Skeletal muscle tissue (tissue), 4 donors: Measurements from ENCODE around the gene CA7. TPM values are rescaled to one million over a fixed set of nuclear protein-coding genes. Genes with fewer than 3 reads are reported as not detected.

ENCODE experiments used
- H3K27ac ChIP-seq: one replicate; pipeline ENCODE4 v1.7.0; 2013; ENCODE audit warnings: mild to moderate bottlenecking, low read depth, low read length, inconsistent platforms
- H3K27me3 ChIP-seq, 3 donors: one replicate each; pipeline ENCODE4 v1.7.0; 2013; ENCODE audit warnings: low read length in 3 of 3; ENCODE audit not compliant: control insufficient read depth in 3 of 3, insufficient read depth in 3 of 3
- H3K36me3 ChIP-seq, 3 donors: one replicate each; pipeline ENCODE4 v1.7.0; 2013; ENCODE audit warnings: low read length in 3 of 3; ENCODE audit not compliant: control insufficient read depth in 3 of 3, insufficient read depth in 3 of 3
- H3K4me1 ChIP-seq, 3 donors: one replicate each; pipeline ENCODE4 v1.7.0; 2013; ENCODE audit warnings: low read length in 3 of 3, mild to moderate bottlenecking in 3 of 3; ENCODE audit not compliant: control insufficient read depth in 3 of 3, insufficient read depth in 3 of 3
- H3K4me3 ChIP-seq, 3 donors: one replicate each; pipeline ENCODE4 v1.7.0; 2013; ENCODE audit warnings: low read length in 3 of 3
- H3K9ac ChIP-seq, 3 donors: one replicate each; pipeline ENCODE4 v1.7.0; 2013; ENCODE audit warnings: low read length in 3 of 3, mild to moderate bottlenecking in 3 of 3, moderate library complexity in 2 of 3, low read depth in 1 of 3
- H3K9me3 ChIP-seq, 3 donors: one replicate each; pipeline ENCODE4 v1.7.0; 2013; ENCODE audit warnings: low read length in 3 of 3; ENCODE audit not compliant: control insufficient read depth in 3 of 3
- total RNA-seq: library from RNA; depleted of rRNA; stranded (reverse); fragments of >200 nt; gene quantifications from one replicate; pipeline ENCODE4 v1.2.3, GENCODE V29; 2014
- donor health status: Osteomylitis.

CA7 gene
- total RNA-seq, 1 donor from 2014 or later: not detected

GRCh38 chr16:66881560-66881959 lies 37.3 kb downstream of the CA7 start:
- H3K4me3 ChIP-seq: peak overlapping the region in 1 of 3 donors; percentile 27
- H3K36me3 ChIP-seq: peaks cover 14 to 16% (median 16%) of the 10 kb centered on the region in 3 donors
- H3K9me3 ChIP-seq: no peaks in the 10 kb centered on the region
- H3K9ac ChIP-seq: peak overlapping the region in 1 of 3 donors; percentile 28
- H3K4me1 ChIP-seq: peaks cover 4 to 18% (median 13%) of the 10 kb centered on the region in 3 donors
- H3K27me3 ChIP-seq: no peaks in the 10 kb centered on the region
- no peak overlapping the region for H3K27ac ChIP-seq

GRCh38 chr16:66881964-66882508 lies 37.8 kb downstream of the CA7 start:
- peaks cover 14 to 19% (median 16%) of the 10 kb centered on the region in 3 donors for H3K36me3 ChIP-seq
- peaks cover 4 to 18% (median 13%) of the 10 kb centered on the region in 3 donors for H3K4me1 ChIP-seq
- H3K27me3 ChIP-seq: no peaks in the 10 kb centered on the region
- no peaks in the 10 kb centered on the region for H3K9me3 ChIP-seq
- H3K27ac ChIP-seq: no peak overlapping the region
- no peak overlapping the region for H3K9ac ChIP-seq
- H3K4me3 ChIP-seq: no peak overlapping the region

- Histone ChIP-seq H3K4me3 (no peak overlapping the region), H3K4me1 (peaks cover 4 to 18% (median 13%) of the 10 kb centered on the region in 3 donors), H3K27ac (no peak overlapping the region), H3K9ac (no peak overlapping the region), H3K27me3 (no peaks in the 10 kb centered on the region), H3K9me3 (no peaks in the 10 kb centered on the region), H3K36me3 (peaks cover 14 to 19% (median 16%) of the 10 kb centered on the region in 3 donors)
These were observed 38.5 kb downstream of the CA7 start for GRCh38 chr16:66882702-66883101.

- Histone ChIP-seq H3K9ac (no peak overlapping the region), H3K36me3 (peaks cover 14 to 19% (median 16%) of the 10 kb centered on the region in 3 donors), H3K27ac (no peak overlapping the region), H3K27me3 (no peaks in the 10 kb centered on the region), H3K4me3 (no peak overlapping the region), H3K4me1 (peaks cover 0 to 11% (median 6%) of the 10 kb centered on the region in 3 donors), H3K9me3 (no peaks in the 10 kb centered on the region)
These were observed 41.3 kb downstream of the CA7 start for GRCh38 chr16:66885491-66885890.

DNA sequence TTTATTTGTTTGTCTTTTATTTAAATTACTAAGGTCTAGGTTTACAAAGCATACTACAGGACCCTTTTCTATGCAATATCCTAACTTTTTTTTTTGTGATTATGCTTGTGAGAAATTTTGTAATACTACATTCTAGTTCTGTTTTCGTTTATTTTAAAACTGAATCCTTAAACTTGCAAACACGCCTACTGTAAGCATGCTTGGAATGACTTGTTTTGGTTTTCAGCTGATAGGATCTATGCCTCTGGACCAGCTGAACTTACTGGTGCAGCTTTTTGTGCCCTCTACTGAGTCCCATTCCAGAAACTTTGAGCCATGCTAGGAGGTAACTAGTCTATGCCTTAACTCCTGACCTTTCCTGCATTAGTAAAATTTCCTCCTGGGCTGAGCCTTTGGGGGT lies 42.1 kb downstream of the CA7 start:
- Histone ChIP-seq H3K9ac (no peak overlapping the region), H3K4me1 (peaks cover 0 to 8% (median 2%) of the 10 kb centered on the region in 3 donors), H3K27me3 (no peaks in the 10 kb centered on the region), H3K27ac (no peak overlapping the region), H3K36me3 (peaks cover 14 to 19% (median 16%) of the 10 kb centered on the region in 3 donors), H3K4me3 (no peak overlapping the region), H3K9me3 (no peaks in the 10 kb centered on the region)

- H3K27me3 ChIP-seq: no peaks in the 10 kb centered on the region
- H3K9ac ChIP-seq: no peak overlapping the region
- no peaks in the 10 kb centered on the region for H3K9me3 ChIP-seq
- no peak overlapping the region for H3K27ac ChIP-seq
- no peak overlapping the region for H3K4me3 ChIP-seq
- H3K4me1 ChIP-seq: peaks cover 0 to 4% (median 0%) of the 10 kb centered on the region in 3 donors
- H3K36me3 ChIP-seq: peaks cover 14 to 19% (median 16%) of the 10 kb centered on the region in 3 donors
These were observed 42.7 kb downstream of the CA7 start for GRCh38 chr16:66886914-66887313.

DNA sequence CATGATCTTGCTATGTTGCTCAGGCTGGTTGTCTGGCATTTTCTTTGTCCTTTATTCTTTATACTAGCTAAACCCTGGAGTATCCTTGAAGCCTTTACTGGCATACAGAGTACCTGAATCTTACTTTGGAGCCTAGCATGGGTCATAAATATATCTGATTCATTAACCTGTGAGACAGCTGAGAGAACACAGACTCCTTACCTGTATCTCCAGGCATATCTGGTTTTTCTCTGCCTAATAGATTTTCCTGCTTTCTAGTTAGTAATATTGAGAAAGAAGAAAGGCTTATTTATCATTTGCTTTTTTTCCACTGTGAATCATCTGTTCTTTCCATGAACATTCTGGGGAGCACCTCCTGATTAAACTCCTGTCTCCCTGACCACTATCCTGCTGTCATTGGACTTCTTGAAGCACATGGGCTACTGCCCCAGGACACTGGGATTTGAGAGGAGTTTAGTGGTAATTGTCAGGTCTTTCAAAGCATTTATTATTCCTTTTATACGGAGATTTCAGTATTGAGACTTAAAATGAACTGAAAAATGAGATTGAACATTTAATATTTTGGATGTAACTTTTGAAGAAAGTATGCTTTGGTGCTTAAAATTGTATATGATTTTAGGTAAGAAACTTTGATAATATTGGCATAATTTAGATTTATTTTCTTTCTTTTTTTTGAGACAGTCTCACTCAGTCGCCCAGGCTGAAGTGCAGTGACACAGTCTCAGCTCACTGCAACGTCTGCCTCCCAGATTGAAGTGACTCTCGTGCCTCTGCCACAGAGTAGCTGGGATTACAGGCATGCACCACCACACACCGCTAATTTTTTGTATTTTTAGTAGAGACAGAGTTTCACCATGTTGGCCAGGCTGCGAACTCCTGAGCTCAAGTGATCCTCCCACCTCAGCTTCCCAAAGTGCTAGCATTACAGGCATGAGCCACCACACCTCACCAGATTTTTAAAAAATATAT lies 44.7 kb downstream of the CA7 start:
- Histone ChIP-seq H3K27me3 (no peaks in the 10 kb centered on the region), H3K9me3 (no peaks in the 10 kb centered on the region), H3K9ac (no peak overlapping the region), H3K4me3 (no peak overlapping the region), H3K27ac (no peak overlapping the region), H3K36me3 (peaks cover 14 to 19% (median 16%) of the 10 kb centered on the region in 3 donors), H3K4me1 (peaks cover 0 to 4% (median 0%) of the 10 kb centered on the region in 3 donors)

DNA sequence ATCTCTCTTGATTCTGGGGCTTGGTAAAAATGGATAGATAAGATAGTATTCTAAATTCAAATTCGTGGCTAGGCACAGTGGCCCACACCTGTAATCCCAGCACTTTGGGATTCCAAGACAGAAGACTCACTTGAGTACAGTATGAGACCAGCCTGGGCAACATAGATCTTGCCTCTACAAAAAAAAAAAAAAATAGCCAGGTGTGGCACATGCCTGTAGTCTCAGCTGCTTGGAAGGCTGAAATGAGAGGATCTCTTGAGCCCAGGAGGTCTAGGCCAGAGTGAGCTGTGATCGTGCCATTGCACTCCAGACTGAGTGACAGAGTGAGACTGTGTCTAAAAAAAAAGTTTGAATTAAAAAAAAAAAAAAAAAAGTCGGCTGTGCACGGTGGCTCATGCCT lies 45.4 kb downstream of the CA7 start:
- H3K4me3 ChIP-seq: no peak overlapping the region
- H3K4me1 ChIP-seq: peaks cover 0 to 4% (median 0%) of the 10 kb centered on the region in 3 donors
- no peaks in the 10 kb centered on the region for H3K9me3 ChIP-seq
- no peak overlapping the region for H3K27ac ChIP-seq
- peaks cover 11 to 16% (median 11%) of the 10 kb centered on the region in 3 donors for H3K36me3 ChIP-seq
- no peaks in the 10 kb centered on the region for H3K27me3 ChIP-seq
- H3K9ac ChIP-seq: no peak overlapping the region

DNA sequence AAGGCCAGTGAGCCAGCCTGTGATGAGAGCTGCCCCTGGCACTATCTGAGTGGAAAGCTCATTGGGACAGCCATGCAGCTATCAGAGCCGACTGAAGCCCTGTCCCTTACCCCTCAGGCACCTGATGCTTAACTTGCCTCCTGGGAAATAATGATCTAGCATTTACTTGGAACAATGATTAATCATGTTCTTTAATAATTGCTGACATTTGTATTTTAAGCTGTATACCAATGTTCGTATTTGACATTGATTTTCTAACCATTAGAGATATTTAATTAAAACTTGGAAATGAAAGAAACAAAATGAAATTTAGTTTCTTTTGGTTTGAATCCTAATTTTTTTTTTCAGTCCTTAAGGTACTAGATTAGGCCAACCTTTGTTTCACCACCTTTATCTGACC lies 46.6 kb downstream of the CA7 start:
- Histone ChIP-seq H3K27me3 (no peaks in the 10 kb centered on the region), H3K36me3 (peaks cover 0 to 7% (median 0%) of the 10 kb centered on the region in 3 donors), H3K4me3 (no peak overlapping the region), H3K27ac (no peak overlapping the region), H3K9ac (peak overlapping the region in 1 of 3 donors; percentile 28), H3K9me3 (no peaks in the 10 kb centered on the region), H3K4me1 (peaks cover 3 to 14% (median 9%) of the 10 kb centered on the region in 3 donors)

- Histone ChIP-seq H3K9ac (no peak overlapping the region), H3K9me3 (no peaks in the 10 kb centered on the region), H3K27ac (no peak overlapping the region)
These were observed 47.1 kb downstream of the CA7 start for GRCh38 chr16:66891360-66891759.

More at GRCh38 chr16:66891360-66891759, 47.1 kb downstream of the CA7 start:
- no peaks in the 10 kb centered on the region for H3K27me3 ChIP-seq
- H3K4me1 ChIP-seq: peaks cover 3 to 19% (median 12%) of the 10 kb centered on the region in 3 donors
- H3K4me3 ChIP-seq: no peak overlapping the region
- H3K36me3 ChIP-seq: peaks cover 0 to 5% (median 0%) of the 10 kb centered on the region in 3 donors
